NCI-H510A (cell line): Measurements from ENCODE around the gene DNTTIP2.
A peak's percentile ranks its signal among the peaks of the same experiment; 100 is the strongest.
"Not testable (repeated sequence)": the region's sequence is repeated elsewhere in the genome, so short reads cannot be mapped to it uniquely, and the experiment has no call there.

Experiments used
- DNase-seq: peaks from one replicate; lab custom pipeline; 2025; lab: John Stamatoyannopoulos, UW

The DNTTIP2 gene

GRCh38 chr1:93877529-93877928 lies 1.5 kb downstream of the DNTTIP2 start:
- no peak for DNase-seq

- no peak for DNase-seq
Measured at GRCh38 chr1:93876244-93876643, 2.8 kb downstream of the DNTTIP2 start.

- no peak for DNase-seq
Measured at GRCh38 chr1:93874025-93874651, 4.9 kb downstream of the DNTTIP2 start.

- no peak for DNase-seq
Measured at GRCh38 chr1:93871366-93871765, 7.6 kb downstream of the DNTTIP2 start.

- no peak for DNase-seq
Measured at GRCh38 chr1:93869653-93870052, 9.4 kb downstream of the DNTTIP2 start.

GRCh38 chr1:93868492-93868891 lies 10.5 kb downstream of the DNTTIP2 start:
- not testable (repeated sequence) for DNase-seq

- no peak for DNase-seq
Measured at GRCh38 chr1:93865253-93865652, 13.8 kb downstream of the DNTTIP2 start.

- no peak for DNase-seq
Measured at GRCh38 chr1:93864175-93864574, 14.8 kb downstream of the DNTTIP2 start.

GRCh38 chr1:93857653-93858052 lies 21.4 kb downstream of the DNTTIP2 start:
- DNase-seq = not testable (repeated sequence)

- DNase-seq = not testable (repeated sequence)
Measured at GRCh38 chr1:93855983-93856382, 23.0 kb downstream of the DNTTIP2 start.

- no peak for DNase-seq
Measured at GRCh38 chr1:93853940-93854339, 25.1 kb downstream of the DNTTIP2 start.

- no peak for DNase-seq
Measured at GRCh38 chr1:93851878-93852277, 27.1 kb downstream of the DNTTIP2 start.

- no peak for DNase-seq
Measured at GRCh38 chr1:93851327-93851712, 27.7 kb downstream of the DNTTIP2 start.

- peak; percentile 4 for DNase-seq
Measured at GRCh38 chr1:93850687-93851326, 28.2 kb downstream of the DNTTIP2 start.

GRCh38 chr1:93848350-93848883 lies 30.6 kb downstream of the DNTTIP2 start:
- DNase-seq = no peak

GRCh38 chr1:93847811-93848288 lies 31.2 kb downstream of the DNTTIP2 start:
- DNase-seq = peak; percentile 83

GRCh38 chr1:93846992-93847810 lies 31.8 kb downstream of the DNTTIP2 start:
- DNase-seq = peak; percentile 89

- DNase-seq = peak; percentile 97
Measured at GRCh38 chr1:93846206-93846991, 32.6 kb downstream of the DNTTIP2 start.

GRCh38 chr1:93845538-93846205 lies 33.3 kb downstream of the DNTTIP2 start:
- DNase-seq = no peak

- peak; percentile 69 for DNase-seq
Measured at GRCh38 chr1:93844262-93845045, 34.6 kb downstream of the DNTTIP2 start.
